Upper lobe of right lung (tissue), 1 donor: ENCODE measurements around the gene FASTKD2. TPM values are rescaled to one million over a fixed set of nuclear protein-coding genes. Genes with fewer than 3 reads are reported as not detected.

Experiments used
- ATAC-seq: fragments of 200-7000 bp; cut with Tn5 transposase; one replicate; pipeline ENCODE4 v1.9.1; 2020; ENCODE audit warnings: mild to moderate bottlenecking, moderate library complexity
- DNase-seq: peaks from one replicate; pipeline ENCODE4 v3.0.0-alpha.2; 2020
- H3K27ac ChIP-seq: fragments of 200-600 bp; one replicate; pipeline ENCODE4 v1.8.0; 2022
- H3K27me3 ChIP-seq: fragments of 200-600 bp; one replicate; pipeline ENCODE4 v1.8.0; 2022; ENCODE audit warnings: mild to moderate bottlenecking
- H3K36me3 ChIP-seq: fragments of 200-600 bp; one replicate; pipeline ENCODE4 v1.8.0; 2022
- H3K4me1 ChIP-seq: fragments of 200-600 bp; one replicate; pipeline ENCODE4 v1.8.0; 2022
- H3K4me3 ChIP-seq: fragments of 200-600 bp; one replicate; pipeline ENCODE4 v1.8.0; 2022; ENCODE audit warnings: mild to moderate bottlenecking
- H3K9me3 ChIP-seq: fragments of 200-600 bp; one replicate; pipeline ENCODE4 v1.8.0; 2022
- CTCF ChIP-seq: fragments of 200-600 bp; IDR thresholded peaks from one replicate; pipeline ENCODE4 v1.8.0; 2022; ENCODE audit warnings: antibody characterized with exemption
- intact Hi-C: fragments of 100-400 bp; cut with DNase I; formaldehyde crosslinking; loops from one replicate; pipeline ENCODE4 v1.11.0; 2022
- total RNA-seq: library from RNA; stranded (reverse); fragmentation: NEBNext Ultra II Directional; extraction: Animal tissue kit (Norgen Biotek cat#: 25700); gene quantifications from one replicate; pipeline ENCODE4 v1.2.1, GENCODE V29; 2021
- donor health status: DM: no; HTN: yes; CAD: no; lungs with severe emphysema.

The FASTKD2 gene
- total RNA-seq, 1 donor from 2014 or later = 19.7 TPM

GRCh38 chr2:206776432-206776831 is 11.0 kb downstream of the FASTKD2 start:
- no peak for TF ChIP-seq CTCF
- Histone ChIP-seq H3K27me3 (no peaks in the 10 kb centered on the region), H3K4me1 (no peaks in the 10 kb centered on the region), H3K4me3 (no peak overlapping the region), H3K9me3 (peaks cover 7% of the 10 kb centered on the region), H3K36me3 (peaks cover 64% of the 10 kb centered on the region), H3K27ac (no peak overlapping the region)
- no peak for ATAC-seq
- DNase-seq = no peak
- intact Hi-C loops = no loop called here

GRCh38 chr2:206780671-206781070 is 15.3 kb downstream of the FASTKD2 start:
- no peak for DNase-seq
- Histone ChIP-seq H3K36me3 (peaks cover 68% of the 10 kb centered on the region), H3K4me1 (no peaks in the 10 kb centered on the region), H3K27ac (no peak overlapping the region), H3K9me3 (peaks cover 7% of the 10 kb centered on the region), H3K4me3 (no peak overlapping the region), H3K27me3 (no peaks in the 10 kb centered on the region)
- no peak for TF ChIP-seq CTCF
- intact Hi-C loops = no loop called here
- ATAC-seq = no peak

- peak; percentile 46 for ATAC-seq
- peak; percentile 30 for TF ChIP-seq CTCF
- Histone ChIP-seq H3K27ac (no peak overlapping the region), H3K36me3 (peaks cover 77% of the 10 kb centered on the region), H3K4me1 (no peaks in the 10 kb centered on the region), H3K4me3 (no peak overlapping the region), H3K27me3 (no peaks in the 10 kb centered on the region), H3K9me3 (no peaks in the 10 kb centered on the region)
- intact Hi-C loops = no loop called here
- DNase-seq = no peak
These were observed 18.3 kb downstream of the FASTKD2 start for GRCh38 chr2:206783718-206784117.

GRCh38 chr2:206784559-206785353 is 19.4 kb downstream of the FASTKD2 start:
- H3K4me3 ChIP-seq = no peak overlapping the region
- no peak for ATAC-seq
- peaks cover 77% of the 10 kb centered on the region for H3K36me3 ChIP-seq
- no peak overlapping the region for H3K27ac ChIP-seq
- H3K27me3 ChIP-seq = no peaks in the 10 kb centered on the region
- intact Hi-C loops = no loop called here
- DNase-seq = no peak
- H3K4me1 ChIP-seq = no peaks in the 10 kb centered on the region
- no peak for TF ChIP-seq CTCF
- H3K9me3 ChIP-seq = no peaks in the 10 kb centered on the region

GRCh38 chr2:206790311-206790935 is 25.0 kb downstream of the FASTKD2 start:
- Histone ChIP-seq H3K27me3 (no peaks in the 10 kb centered on the region), H3K27ac (no peak overlapping the region), H3K36me3 (peaks cover 90% of the 10 kb centered on the region), H3K4me1 (no peaks in the 10 kb centered on the region), H3K4me3 (no peak overlapping the region), H3K9me3 (no peaks in the 10 kb centered on the region)
- no peak for DNase-seq
- intact Hi-C loops = no loop called here
- no peak for ATAC-seq
- TF ChIP-seq CTCF = no peak
